Ovary (tissue), 9 donors: ENCODE measurements around the gene MGAT5B. TPM values are rescaled to one million over a fixed set of nuclear protein-coding genes. Genes with fewer than 3 reads are reported as not detected.

Experiments used
- DNase-seq, 5 donors: peaks; one replicate each; pipeline ENCODE4 v3.0.0-alpha.2; 2019 to 2020
- H3K27ac ChIP-seq, 2 donors: fragments of 200-600 bp; one replicate each; pipeline versions ENCODE4 v1.5.1 to v1.8.0; 2019 to 2022
- H3K27me3 ChIP-seq: fragments of 200-600 bp; one replicate; pipeline ENCODE4 v1.8.0; 2022
- H3K36me3 ChIP-seq: fragments of 200-600 bp; sonication (generic); one replicate; pipeline ENCODE4 v1.5.1; 2019
- H3K4me1 ChIP-seq: one replicate; pipeline ENCODE4 v1.8.1; 2013; ENCODE audit warnings: mild to moderate bottlenecking, moderate library complexity; ENCODE audit not compliant: insufficient read depth
- H3K4me3 ChIP-seq: fragments of 200-600 bp; sonication (generic); one replicate; pipeline ENCODE4 v1.5.1; 2017
- H3K9me3 ChIP-seq, 2 donors: fragments of 200-600 bp in 1 of 2; sonication (generic) in 1 of 2; one replicate each; pipeline versions ENCODE4 v1.5.1 to v1.8.1; 2013 to 2019; ENCODE audit warnings: mild to moderate bottlenecking in 1 of 2, moderate library complexity in 1 of 2
- CTCF ChIP-seq, 3 donors: fragments of 450-650 bp in 2 of 3; fragments of 200-600 bp in 1 of 3; IDR thresholded peaks; one replicate each; pipeline versions ENCODE4 v1.5.1 to v1.8.0; 2016 to 2022; ENCODE audit warnings: antibody characterized with exemption in 3 of 3, mild to moderate bottlenecking in 1 of 3
- EP300 ChIP-seq: sonication (generic); formaldehyde crosslinking; IDR thresholded peaks from one replicate; pipeline ENCODE4 v1.6.1; 2017; ENCODE audit warnings: antibody characterized with exemption
- POLR2A ChIP-seq: fragments of 450-650 bp; IDR thresholded peaks from one replicate; pipeline ENCODE4 v1.6.1; 2017; ENCODE audit warnings: antibody characterized with exemption, mild to moderate bottlenecking, moderate library complexity
- WGBS, 3 donors: extraction: QIAGEN DNeasy Blood & Tissue Kit in 1 of 3; methylation state at CpG; one replicate each; pipeline versions ENCODE4 v1.1.5 to v1.1.7; 2013 to 2017; 5-methylcytosine and 5-hydroxymethylcytosine counted together
- intact Hi-C, 4 donors: fragments of 100-400 bp; cut with DNase I; formaldehyde crosslinking; loops; one replicate each; pipeline versions ENCODE4 v1.11.0 to v1.15.1; 2022 to 2023
- polyA plus RNA-seq, 2 donors: library from polyadenylated mRNA; stranded (reverse); fragments of 200-250 nt in 1 of 2; fragments of 350-450 nt in 1 of 2; fragmentation: Illumina TruSeq in 1 of 2; extraction: RNeasy Lipid Tissue Mini Kit (QIAGEN cat#74804) in 1 of 2; gene quantifications; one replicate each; pipeline ENCODE4 v1.2.3, GENCODE V29; 2013 to 2014
- total RNA-seq, 7 donors: library from RNA; depleted of rRNA in 2 of 7; stranded (reverse); fragments of >200 nt in 2 of 7; fragmentation: NEBNext Ultra II Directional in 3 of 7; extraction: Animal tissue kit (Norgen Biotek cat#: 25700) in 3 of 7; gene quantifications; one replicate each; pipeline versions ENCODE4 v1.1.0 to v1.2.4, GENCODE V29; 2016 to 2023
- donor health status: DM: no; HTN: no; CAD: no; lungs with moderate emphysema.
- donor health status: DM: no; HTN: no; CAD: no.
- donor health status: Bipolar disorder and iron deficiency.
- donor health status: DM: yes; HTN: yes; CAD: no.
- donor health status: DM: no; HTN: no; CAD: no.
- donor health status: DM: yes; HTN: yes; CAD: no.

The MGAT5B gene
- total and polyA plus RNA-seq, 9 donors = 0.23 to 3.6 (median 0.77) TPM; not detected in 1

- intact Hi-C loops = no loop called here
- TF ChIP-seq EP300 = no peak
- no peak for TF ChIP-seq CTCF (IDR thresholded peaks at IDR 0.05)
- H3K4me3 ChIP-seq = no peak overlapping the region
- no peaks in the 10 kb centered on the region for H3K36me3 ChIP-seq
- no peaks in the 10 kb centered on the region for H3K4me1 ChIP-seq
- H3K9me3 ChIP-seq = no peaks in the 10 kb centered on the region
- 77 to 83% (median 78%) methylated on average over 12 of the region's 12 CpGs for whole genome bisulfite sequencing, 3 donors
- DNase-seq = no peak
- H3K27ac ChIP-seq = no peak overlapping the region
- H3K27me3 ChIP-seq = no peaks in the 10 kb centered on the region
Measured at GRCh38 chr17:76824093-76824492, 44.1 kb upstream of the MGAT5B start.

GRCh38 chr17:76826330-76827068 is 41.7 kb upstream of the MGAT5B start:
- H3K27ac ChIP-seq = no peak overlapping the region
- TF ChIP-seq CTCF (IDR thresholded peaks at IDR 0.05) = no peak
- no peaks in the 10 kb centered on the region for H3K4me1 ChIP-seq
- intact Hi-C loops = no loop called here
- no peaks in the 10 kb centered on the region for H3K36me3 ChIP-seq
- no peak overlapping the region for H3K4me3 ChIP-seq
- DNase-seq = no peak
- WGBS, 3 donors = 52 to 60% (median 59%) methylated on average over 24 of the region's 24 CpGs
- no peaks in the 10 kb centered on the region for H3K9me3 ChIP-seq
- H3K27me3 ChIP-seq = no peaks in the 10 kb centered on the region

GRCh38 chr17:76827736-76828135 is 40.5 kb upstream of the MGAT5B start:
- 80 to 85% (median 83%) methylated on average over 13 to 14 of the region's 14 CpGs for WGBS, 3 donors
- Histone ChIP-seq H3K27me3 (no peaks in the 10 kb centered on the region), H3K4me3 (no peak overlapping the region), H3K9me3 (no peaks in the 10 kb centered on the region), H3K27ac (no peak overlapping the region), H3K36me3 (no peaks in the 10 kb centered on the region), H3K4me1 (no peaks in the 10 kb centered on the region)
- no peak for TF ChIP-seq EP300
- TF ChIP-seq POLR2A = no peak
- TF ChIP-seq CTCF (IDR thresholded peaks at IDR 0.05) = no peak
- no peak for DNase-seq
- intact Hi-C loops = no loop called here

- TF ChIP-seq EP300 (no peak), POLR2A (no peak), CTCF (IDR thresholded peaks at IDR 0.05) (no peak)
- intact Hi-C loops = no loop called here
- Histone ChIP-seq H3K27me3 (no peaks in the 10 kb centered on the region), H3K4me3 (no peak overlapping the region), H3K9me3 (no peaks in the 10 kb centered on the region), H3K4me1 (no peaks in the 10 kb centered on the region), H3K27ac (no peak overlapping the region), H3K36me3 (no peaks in the 10 kb centered on the region)
- no peak for DNase-seq
- WGBS, 3 donors = 29 to 41% (median 38%) methylated on average over 10 of the region's 10 CpGs
Measured at GRCh38 chr17:76830987-76831715, 37.1 kb upstream of the MGAT5B start.
